Neural cell (in vitro differentiated cells): ENCODE measurements around the gene PDS5A. TPM values are rescaled to one million over a fixed set of nuclear protein-coding genes. Genes with fewer than 3 reads are reported as not detected.

ENCODE experiments used
- H2AFZ ChIP-seq: fragments of 200-600, 300-800 bp; sonication (generic), shearing (Covaris generic); 2 replicates; pipeline ENCODE4 v1.6.0; 2014; ENCODE audit warnings: low read depth, mild to moderate bottlenecking, antibody characterized with exemption, low read length, moderate library complexity
- H3F3A ChIP-seq: fragments of 200-600 bp; shearing (Covaris generic); 2 replicates; pipeline ENCODE4 v1.6.1; 2016; ENCODE audit warnings: mild to moderate bottlenecking, moderate library complexity, mixed read lengths, antibody characterized with exemption, low read length; ENCODE audit not compliant: insufficient read depth, poor library complexity, severe bottlenecking
- H3K27ac ChIP-seq: fragments of 200-600, 300-800 bp; sonication (generic), shearing (Covaris generic); 2 replicates; pipeline ENCODE4 v1.5.1; 2014; ENCODE audit warnings: mild to moderate bottlenecking, low read length, moderate library complexity
- H3K27me3 ChIP-seq: fragments of 300-800, 200-600 bp; sonication (generic), shearing (Covaris generic); 2 replicates; pipeline ENCODE4 v1.6.0; 2014; ENCODE audit warnings: mild to moderate bottlenecking, low read depth, low read length, moderate library complexity; ENCODE audit not compliant: insufficient read depth
- H3K36me3 ChIP-seq: fragments of 300-800, 200-600 bp; sonication (generic), shearing (Covaris generic); 2 replicates; pipeline ENCODE4 v1.5.1; 2014; ENCODE audit warnings: mild to moderate bottlenecking, antibody characterized with exemption, low read length, moderate library complexity; ENCODE audit not compliant: insufficient read depth
- H3K4me2 ChIP-seq: fragments of 300-800, 200-600 bp; sonication (generic), shearing (Covaris generic); 2 replicates; pipeline ENCODE4 v1.6.0; 2014; ENCODE audit warnings: mild to moderate bottlenecking, low read length
- H3K4me3 ChIP-seq: fragments of 300-800, 200-600 bp; sonication (generic), shearing (Covaris generic); 2 replicates; pipeline ENCODE4 v1.5.1; 2014; ENCODE audit warnings: mild to moderate bottlenecking, low read length, moderate library complexity
- H3K79me2 ChIP-seq: fragments of 200-600 bp; shearing (Covaris generic); replicated peaks from 2 replicates; pipeline ENCODE4 v1.6.0; 2014; ENCODE audit warnings: mild to moderate bottlenecking, low read length, moderate library complexity; ENCODE audit not compliant: insufficient read depth
- H3K9ac ChIP-seq: fragments of 300-800, 200-600 bp; sonication (generic), shearing (Covaris generic); 2 replicates; pipeline ENCODE4 v1.6.1; 2016; ENCODE audit warnings: mild to moderate bottlenecking, low read length, mixed read lengths
- H3K9me2 ChIP-seq: fragments of 200-600 bp; shearing (Covaris generic); 2 replicates; pipeline ENCODE4 v1.6.1; 2016; ENCODE audit warnings: mild to moderate bottlenecking, low read length, mixed read lengths; ENCODE audit not compliant: insufficient read depth
- H3K9me3 ChIP-seq: fragments of 200-600, 300-800 bp; sonication (generic), shearing (Covaris generic); 2 replicates; pipeline ENCODE4 v1.6.1; 2016; ENCODE audit warnings: mild to moderate bottlenecking, mixed run types, low read length, moderate library complexity, mixed read lengths
- H4K20me1 ChIP-seq: fragments of 200-600 bp; shearing (Covaris generic); 2 replicates; pipeline ENCODE4 v1.6.1; 2016; ENCODE audit warnings: mild to moderate bottlenecking, mixed run types; ENCODE audit not compliant: insufficient read depth
- EP300 ChIP-seq: fragments of 450-650 bp; conservative IDR thresholded peaks from 2 replicates; pipeline ENCODE4 v1.6.1; 2014; ENCODE audit warnings: antibody characterized with exemption, mild to moderate bottlenecking, moderate library complexity; ENCODE audit not compliant: poor library complexity, severe bottlenecking
- EZH2 ChIP-seq: fragments of 200-600, 300-800 bp; shearing (Covaris generic), sonication (generic); IDR thresholded peaks from 2 replicates; pipeline ENCODE4 v1.6.1; 2014; ENCODE audit warnings: antibody characterized with exemption, low read length, borderline replicate concordance, mild to moderate bottlenecking; ENCODE audit not compliant: insufficient read depth, poor library complexity, severe bottlenecking
- MXI1 ChIP-seq: fragments of 450-650 bp; conservative IDR thresholded peaks from 2 replicates; pipeline ENCODE4 v1.6.1; 2014; ENCODE audit warnings: antibody characterized with exemption, mild to moderate bottlenecking; ENCODE audit not compliant: poor library complexity, severe bottlenecking
- POLR2AphosphoS5 ChIP-seq: IDR thresholded peaks from 2 replicates; pipeline ENCODE4 v1.6.1; 2012
- RAD21 ChIP-seq: fragments of 450-650 bp; conservative IDR thresholded peaks from 2 replicates; pipeline ENCODE4 v1.6.1; 2014; ENCODE audit warnings: antibody characterized with exemption, mild to moderate bottlenecking, moderate library complexity
- REST ChIP-seq: IDR thresholded peaks from 2 replicates; pipeline ENCODE4 v1.6.1; 2012; ENCODE audit warnings: borderline replicate concordance
- SMC3 ChIP-seq: fragments of 450-650 bp; conservative IDR thresholded peaks from 2 replicates; pipeline ENCODE4 v1.6.1; 2014; ENCODE audit warnings: antibody characterized with exemption, mild to moderate bottlenecking, moderate library complexity; ENCODE audit not compliant: poor library complexity
- TAF1 ChIP-seq: IDR thresholded peaks from 2 replicates; pipeline ENCODE4 v1.6.1; 2012; ENCODE audit warnings: low read depth
- polyA plus RNA-seq: library from polyadenylated mRNA; depleted of rRNA; stranded (reverse); fragments of >200 nt; gene quantifications from 2 replicates; pipeline ENCODE4 v1.2.3, GENCODE V29; 2014
- TF ChIP-seq, protein P1 (sequence below): fragments of 450-650 bp; IDR thresholded peaks from 2 replicates; pipeline ENCODE4 v1.5.1; 2014; ENCODE audit warnings: antibody characterized with exemption, mild to moderate bottlenecking, moderate library complexity; ENCODE audit not compliant: poor library complexity, severe bottlenecking

PDS5A gene
- polyA plus RNA-seq, 1 donor from 2014 or later, result 46.3 TPM

- H3K9ac ChIP-seq, result no peak overlapping the region
- no peaks in the 10 kb centered on the region for H3K9me3 ChIP-seq
- H3K27ac ChIP-seq, result no peak overlapping the region
- no peak for TF ChIP-seq RAD21
- no peak for TF ChIP-seq EZH2
- no peak for TF ChIP-seq SMC3
- H3K79me2 ChIP-seq, result no peaks in the 10 kb centered on the region
- no peaks in the 10 kb centered on the region for H3F3A ChIP-seq
- no peaks in the 10 kb centered on the region for H3K27me3 ChIP-seq
- H4K20me1 ChIP-seq, result no peaks in the 10 kb centered on the region
- no peaks in the 10 kb centered on the region for H3K36me3 ChIP-seq
- H3K4me2 ChIP-seq, result no peak overlapping the region
- H3K4me3 ChIP-seq, result no peak overlapping the region
- H2AFZ ChIP-seq, result no peak overlapping the region
- H3K9me2 ChIP-seq, result no peaks in the 10 kb centered on the region
Observed at GRCh38 chr4:39822662-39823061, 155.0 kb downstream of the PDS5A start.

DNA sequence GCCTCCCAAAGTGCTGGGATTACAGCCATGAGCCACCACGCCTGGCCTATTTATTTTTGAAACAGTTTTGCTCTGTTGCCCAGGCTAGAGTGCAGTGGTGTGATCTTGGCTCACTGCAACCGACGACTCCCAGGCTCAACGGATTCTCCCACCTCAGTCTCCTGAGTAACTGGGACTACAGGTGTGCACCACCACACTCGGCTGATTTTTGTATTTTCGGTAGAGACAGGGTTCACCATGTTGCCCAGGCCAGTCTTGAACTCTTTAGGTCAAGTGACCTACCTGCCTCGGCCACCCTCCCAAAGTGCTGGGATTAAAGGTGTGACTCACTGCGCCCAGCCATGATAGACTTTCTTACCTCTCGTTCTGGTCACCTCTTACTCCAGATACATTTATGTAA lies 155.8 kb downstream of the PDS5A start:
- no peaks in the 10 kb centered on the region for H3K27me3 ChIP-seq
- H3K9me3 ChIP-seq, result no peaks in the 10 kb centered on the region
- H3K36me3 ChIP-seq, result no peaks in the 10 kb centered on the region

More for the DNA sequence above, 155.8 kb downstream of the PDS5A start:
- no peak for TF ChIP-seq MXI1
- TF ChIP-seq TAF1, result no peak
- no peak for TF ChIP-seq POLR2AphosphoS5
- no peak for TF ChIP-seq EZH2
- TF ChIP-seq REST, result no peak
- TF ChIP-seq SMC3, result no peak
- no peak for TF ChIP-seq EP300
- no peak for TF ChIP-seq RAD21
- TF ChIP-seq, protein P1, sequence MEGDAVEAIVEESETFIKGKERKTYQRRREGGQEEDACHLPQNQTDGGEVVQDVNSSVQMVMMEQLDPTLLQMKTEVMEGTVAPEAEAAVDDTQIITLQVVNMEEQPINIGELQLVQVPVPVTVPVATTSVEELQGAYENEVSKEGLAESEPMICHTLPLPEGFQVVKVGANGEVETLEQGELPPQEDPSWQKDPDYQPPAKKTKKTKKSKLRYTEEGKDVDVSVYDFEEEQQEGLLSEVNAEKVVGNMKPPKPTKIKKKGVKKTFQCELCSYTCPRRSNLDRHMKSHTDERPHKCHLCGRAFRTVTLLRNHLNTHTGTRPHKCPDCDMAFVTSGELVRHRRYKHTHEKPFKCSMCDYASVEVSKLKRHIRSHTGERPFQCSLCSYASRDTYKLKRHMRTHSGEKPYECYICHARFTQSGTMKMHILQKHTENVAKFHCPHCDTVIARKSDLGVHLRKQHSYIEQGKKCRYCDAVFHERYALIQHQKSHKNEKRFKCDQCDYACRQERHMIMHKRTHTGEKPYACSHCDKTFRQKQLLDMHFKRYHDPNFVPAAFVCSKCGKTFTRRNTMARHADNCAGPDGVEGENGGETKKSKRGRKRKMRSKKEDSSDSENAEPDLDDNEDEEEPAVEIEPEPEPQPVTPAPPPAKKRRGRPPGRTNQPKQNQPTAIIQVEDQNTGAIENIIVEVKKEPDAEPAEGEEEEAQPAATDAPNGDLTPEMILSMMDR, result no peak
- no peaks in the 10 kb centered on the region for H3K9me2 ChIP-seq
- H3K27ac ChIP-seq, result no peak overlapping the region
- no peaks in the 10 kb centered on the region for H4K20me1 ChIP-seq
- H2AFZ ChIP-seq, result no peak overlapping the region
- no peaks in the 10 kb centered on the region for H3F3A ChIP-seq
- H3K79me2 ChIP-seq, result no peaks in the 10 kb centered on the region
- no peak overlapping the region for H3K4me3 ChIP-seq
- H3K4me2 ChIP-seq, result no peak overlapping the region
- H3K9ac ChIP-seq, result no peak overlapping the region
